ENCODE data around the gene HOGA1.

- TF ChIP-seq CTCF (IDR thresholded peaks at IDR 0.05; ENCODE audit: low read length) (no peak), EZH2 (IDR thresholded peaks at IDR 0.05; ENCODE audit: borderline replicate concordance, low read length) (no peak)
Measured at GRCh38 chr10:97540669-97541500, 43.3 kb upstream of the HOGA1 start.
